Measurements from ENCODE around the gene RABGAP1L.

- no peak for TF ChIP-seq CTCF (IDR thresholded peaks at IDR 0.05)
- no peak for TF ChIP-seq POLR2A (IDR thresholded peaks at IDR 0.05)
Observed at GRCh38 chr1:174746024-174746808, 586.9 kb downstream of the RABGAP1L start.

Data from right lobe of liver (tissue), 4 donors.